ENCODE measurements around the gene DNAH5.

DNA sequence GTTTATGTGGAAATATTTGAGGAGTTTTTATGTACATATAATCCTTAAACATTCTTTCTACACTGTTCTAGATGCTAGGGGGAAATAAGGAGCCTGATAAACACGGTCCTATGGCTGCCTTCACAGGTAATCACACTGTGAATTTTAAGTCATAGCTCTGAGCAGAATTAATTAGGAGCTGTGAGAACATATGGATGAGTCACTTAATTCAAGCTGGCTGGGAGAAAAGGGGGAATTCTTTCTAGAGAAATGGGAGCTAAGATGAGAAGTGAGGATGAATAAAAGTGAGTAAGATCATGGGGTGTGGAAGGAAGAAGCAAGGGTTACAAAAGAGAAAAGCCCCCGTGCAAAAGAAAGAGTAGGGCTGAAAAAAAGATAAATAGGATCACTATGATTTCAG is 290.8 kb downstream of the DNAH5 start:
- TF ChIP-seq, protein P1, sequence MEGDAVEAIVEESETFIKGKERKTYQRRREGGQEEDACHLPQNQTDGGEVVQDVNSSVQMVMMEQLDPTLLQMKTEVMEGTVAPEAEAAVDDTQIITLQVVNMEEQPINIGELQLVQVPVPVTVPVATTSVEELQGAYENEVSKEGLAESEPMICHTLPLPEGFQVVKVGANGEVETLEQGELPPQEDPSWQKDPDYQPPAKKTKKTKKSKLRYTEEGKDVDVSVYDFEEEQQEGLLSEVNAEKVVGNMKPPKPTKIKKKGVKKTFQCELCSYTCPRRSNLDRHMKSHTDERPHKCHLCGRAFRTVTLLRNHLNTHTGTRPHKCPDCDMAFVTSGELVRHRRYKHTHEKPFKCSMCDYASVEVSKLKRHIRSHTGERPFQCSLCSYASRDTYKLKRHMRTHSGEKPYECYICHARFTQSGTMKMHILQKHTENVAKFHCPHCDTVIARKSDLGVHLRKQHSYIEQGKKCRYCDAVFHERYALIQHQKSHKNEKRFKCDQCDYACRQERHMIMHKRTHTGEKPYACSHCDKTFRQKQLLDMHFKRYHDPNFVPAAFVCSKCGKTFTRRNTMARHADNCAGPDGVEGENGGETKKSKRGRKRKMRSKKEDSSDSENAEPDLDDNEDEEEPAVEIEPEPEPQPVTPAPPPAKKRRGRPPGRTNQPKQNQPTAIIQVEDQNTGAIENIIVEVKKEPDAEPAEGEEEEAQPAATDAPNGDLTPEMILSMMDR (CRISPR knock-in tag; IDR thresholded peaks at IDR 0.05) = no peak
- TF ChIP-seq TARDBP (CRISPR knock-in tag; IDR thresholded peaks at IDR 0.05) (no peak), ZNF530 (CRISPR knock-in tag; IDR thresholded peaks at IDR 0.05; ENCODE audit: low read depth) (no peak), SP4 (CRISPR knock-in tag; IDR thresholded peaks at IDR 0.05) (no peak), ZNF564 (CRISPR knock-in tag; IDR thresholded peaks at IDR 0.05) (no peak), ZSCAN29 (CRISPR knock-in tag; conservative IDR thresholded peaks at IDR 0.05) (no peak), SP140L (CRISPR knock-in tag; IDR thresholded peaks at IDR 0.05; ENCODE audit: borderline replicate concordance) (no peak), WIZ (CRISPR knock-in tag; IDR thresholded peaks at IDR 0.05) (no peak), AHR (CRISPR knock-in tag; IDR thresholded peaks at IDR 0.05) (no peak), RFX5 (IDR thresholded peaks at IDR 0.05; ENCODE audit: low read depth, low read length) (no peak), ZBTB21 (CRISPR knock-in tag; IDR thresholded peaks at IDR 0.05) (no peak)
- TF ChIP-seq, protein P2, sequence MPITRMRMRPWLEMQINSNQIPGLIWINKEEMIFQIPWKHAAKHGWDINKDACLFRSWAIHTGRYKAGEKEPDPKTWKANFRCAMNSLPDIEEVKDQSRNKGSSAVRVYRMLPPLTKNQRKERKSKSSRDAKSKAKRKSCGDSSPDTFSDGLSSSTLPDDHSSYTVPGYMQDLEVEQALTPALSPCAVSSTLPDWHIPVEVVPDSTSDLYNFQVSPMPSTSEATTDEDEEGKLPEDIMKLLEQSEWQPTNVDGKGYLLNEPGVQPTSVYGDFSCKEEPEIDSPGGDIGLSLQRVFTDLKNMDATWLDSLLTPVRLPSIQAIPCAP (CRISPR knock-in tag; IDR thresholded peaks at IDR 0.05; ENCODE audit: low read depth) = no peak
